HG03521 (cell line): ENCODE results near the gene PSME1.

Experiments used
- ATAC-seq: cut with Tn5 transposase; IDR thresholded peaks from one replicate; pipeline ENCODE4 v1.9.1; 2021; ENCODE audit warnings: mild to moderate bottlenecking, moderate library complexity; ENCODE audit not compliant: unreplicated experiment

Gene PSME1

DNA sequence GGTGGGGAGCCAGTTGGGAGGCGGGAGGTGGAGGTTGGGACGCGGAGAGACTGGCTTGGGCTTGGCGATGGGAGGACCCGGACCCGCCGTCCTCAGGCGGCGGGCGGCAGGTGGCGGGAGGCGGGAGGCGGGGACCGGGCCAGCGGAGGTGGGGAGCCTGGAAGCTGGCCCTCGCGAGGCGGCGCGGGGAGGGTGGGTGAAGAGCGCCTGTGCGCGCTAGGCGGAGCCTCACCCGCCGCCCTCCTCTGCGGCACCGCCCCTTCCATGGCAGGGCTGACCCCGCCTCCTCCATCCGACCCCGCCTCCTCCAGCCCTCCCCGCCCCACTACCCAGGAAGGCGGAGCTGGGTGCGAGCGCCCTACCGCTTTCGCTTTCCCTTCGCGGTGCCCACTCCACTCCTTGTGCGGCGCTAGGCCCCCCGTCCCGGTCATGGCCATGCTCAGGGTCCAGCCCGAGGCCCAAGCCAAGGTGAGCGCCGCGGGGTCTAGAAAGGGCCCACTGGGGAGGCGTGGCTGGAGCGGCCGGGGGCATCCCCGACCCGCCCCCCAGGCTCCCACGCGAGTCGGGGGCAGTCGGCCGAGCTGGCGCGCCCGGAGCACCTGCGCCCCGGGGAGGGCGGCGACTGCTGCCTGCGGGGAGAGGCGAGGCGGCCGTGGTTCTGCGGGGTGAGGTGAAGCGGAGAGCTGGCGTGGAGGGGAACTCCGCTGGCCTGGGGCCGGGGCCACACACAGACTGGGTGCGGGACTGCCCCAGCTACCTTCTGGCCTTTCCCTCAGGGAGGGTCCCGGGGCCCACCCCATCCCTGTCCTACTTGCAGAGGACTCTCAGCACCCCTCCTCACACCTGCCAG is at the start of gene PSME1:
TSS of gene PSME1 (plus strand) at position 361 of the 850 bp plus-strand sequence. CDS start at position 430, 69 bp downstream.
- ATAC-seq: peak; percentile 82

DNA sequence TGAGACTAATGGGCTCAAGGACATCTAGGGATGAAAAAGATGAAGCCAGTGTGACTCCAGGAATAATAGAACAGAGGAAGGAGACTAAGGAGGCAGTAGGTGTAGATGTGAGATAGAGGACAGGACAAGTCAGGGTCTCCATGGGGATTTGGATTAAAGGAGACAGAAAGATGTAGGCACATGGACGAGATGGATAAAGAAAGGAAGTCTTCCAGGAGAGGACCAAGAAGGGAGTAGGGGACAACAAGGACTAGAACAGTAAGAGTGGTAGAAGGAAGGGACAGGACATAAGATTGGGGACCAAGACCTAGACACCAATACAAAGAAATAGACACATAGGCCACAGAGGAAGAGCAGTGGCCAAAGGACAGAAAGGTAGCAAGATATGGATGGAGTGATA is 49.0 kb upstream of the PSME1 start:
- no peak for ATAC-seq

DNA sequence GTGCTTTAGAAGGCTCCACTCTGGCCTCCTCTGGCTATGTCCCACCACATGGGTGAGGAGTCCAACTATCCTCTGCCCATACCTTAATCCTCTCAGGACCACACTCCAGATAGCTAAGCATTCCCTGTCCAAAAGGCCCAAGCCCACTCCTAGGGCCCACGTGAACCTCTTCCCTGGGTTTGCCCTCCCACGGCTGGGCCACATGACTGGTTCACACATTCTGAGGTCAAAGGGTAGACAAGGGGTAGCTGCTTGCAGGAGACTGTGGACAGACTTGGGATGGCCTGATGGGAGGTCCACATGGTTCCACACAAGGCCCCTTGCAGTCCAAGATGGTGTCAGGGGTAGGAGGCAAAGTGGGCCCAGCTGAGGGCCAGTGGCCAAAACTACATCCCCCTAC is 47.9 kb upstream of the PSME1 start:
- ATAC-seq: no peak

DNA sequence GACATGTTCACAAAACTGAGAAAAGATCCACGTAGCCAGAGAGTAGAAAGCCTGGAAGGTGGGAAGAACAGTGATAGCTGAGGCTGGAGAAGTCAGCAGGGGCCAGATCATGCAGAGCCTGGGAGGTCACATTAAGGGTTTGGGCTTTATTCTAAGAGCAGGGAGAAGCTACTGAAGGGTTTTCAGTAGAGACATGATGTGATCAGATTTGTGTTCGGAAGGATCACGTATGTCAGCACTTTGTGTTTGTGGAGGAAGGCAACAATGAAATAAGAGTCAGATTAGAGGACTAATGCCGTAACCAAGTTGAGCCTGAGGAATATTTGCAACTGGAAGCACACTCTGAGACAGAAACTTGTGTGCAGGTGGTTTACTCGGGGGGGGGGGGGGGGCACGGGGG is 46.1 kb upstream of the PSME1 start:
- no peak for ATAC-seq

DNA sequence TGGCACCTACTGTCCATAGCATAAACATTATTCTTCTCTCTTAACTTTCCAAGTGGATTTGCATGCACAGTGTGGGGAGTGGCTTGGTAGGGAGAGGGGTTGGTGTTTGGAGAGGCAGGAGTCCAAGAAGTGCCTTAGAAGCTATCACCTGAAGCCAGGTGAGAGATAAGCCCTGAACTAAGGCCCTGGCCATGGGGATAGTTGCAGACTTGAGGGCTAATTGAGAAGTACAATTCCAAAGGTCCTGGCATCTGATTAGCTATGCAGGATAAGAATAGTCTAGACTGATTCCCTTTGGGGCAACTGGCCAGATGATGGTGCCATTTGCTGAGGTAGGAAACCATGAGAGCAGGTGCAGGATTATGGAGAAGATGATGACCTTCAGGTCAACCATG is 43.9 kb upstream of the PSME1 start:
- ATAC-seq: no peak

- no peak for ATAC-seq
These were observed 43.3 kb upstream of the PSME1 start for GRCh38 chr14:24092505-24093206.

- no peak for ATAC-seq
These were observed 42.6 kb upstream of the PSME1 start for GRCh38 chr14:24093207-24093900.

GRCh38 chr14:24093901-24094840 is 41.8 kb upstream of the PSME1 start, which contains the start of gene PCK2:
PCK2 (plus strand) TSS chr14:24094311; CDS start chr14:24094406, 95 bp downstream.
- ATAC-seq: peak; percentile 45

- ATAC-seq: no peak
These were observed 41.1 kb upstream of the PSME1 start for GRCh38 chr14:24094841-24095270.

- peak; percentile 50 for ATAC-seq
These were observed 40.5 kb upstream of the PSME1 start for GRCh38 chr14:24095271-24096068.

- no peak for ATAC-seq
These were observed 39.3 kb upstream of the PSME1 start for GRCh38 chr14:24096545-24097181.

DNA sequence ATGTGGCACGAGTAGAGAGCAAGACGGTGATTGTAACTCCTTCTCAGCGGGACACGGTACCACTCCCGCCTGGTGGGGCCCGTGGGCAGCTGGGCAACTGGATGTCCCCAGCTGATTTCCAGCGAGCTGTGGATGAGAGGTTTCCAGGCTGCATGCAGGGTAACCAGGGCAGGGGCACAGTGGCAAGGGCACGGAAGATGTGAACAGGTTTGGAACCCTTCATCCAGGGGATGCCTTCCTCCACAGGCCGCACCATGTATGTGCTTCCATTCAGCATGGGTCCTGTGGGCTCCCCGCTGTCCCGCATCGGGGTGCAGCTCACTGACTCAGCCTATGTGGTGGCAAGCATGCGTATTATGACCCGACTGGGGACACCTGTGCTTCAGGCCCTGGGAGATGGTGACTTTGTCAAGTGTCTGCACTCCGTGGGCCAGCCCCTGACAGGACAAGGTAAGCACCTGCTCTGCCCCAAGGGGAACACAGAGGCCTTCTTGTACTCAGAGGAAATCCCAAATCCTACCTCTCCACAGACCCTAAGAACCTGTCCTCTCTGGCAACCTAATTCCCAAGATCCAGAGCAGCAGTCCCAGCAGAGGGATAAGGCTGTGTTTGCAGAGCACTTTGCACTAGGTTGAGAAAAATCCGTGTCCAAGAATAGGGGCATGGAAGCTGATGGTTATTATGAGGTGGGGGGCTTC is 37.6 kb upstream of the PSME1 start:
- no peak for ATAC-seq

DNA sequence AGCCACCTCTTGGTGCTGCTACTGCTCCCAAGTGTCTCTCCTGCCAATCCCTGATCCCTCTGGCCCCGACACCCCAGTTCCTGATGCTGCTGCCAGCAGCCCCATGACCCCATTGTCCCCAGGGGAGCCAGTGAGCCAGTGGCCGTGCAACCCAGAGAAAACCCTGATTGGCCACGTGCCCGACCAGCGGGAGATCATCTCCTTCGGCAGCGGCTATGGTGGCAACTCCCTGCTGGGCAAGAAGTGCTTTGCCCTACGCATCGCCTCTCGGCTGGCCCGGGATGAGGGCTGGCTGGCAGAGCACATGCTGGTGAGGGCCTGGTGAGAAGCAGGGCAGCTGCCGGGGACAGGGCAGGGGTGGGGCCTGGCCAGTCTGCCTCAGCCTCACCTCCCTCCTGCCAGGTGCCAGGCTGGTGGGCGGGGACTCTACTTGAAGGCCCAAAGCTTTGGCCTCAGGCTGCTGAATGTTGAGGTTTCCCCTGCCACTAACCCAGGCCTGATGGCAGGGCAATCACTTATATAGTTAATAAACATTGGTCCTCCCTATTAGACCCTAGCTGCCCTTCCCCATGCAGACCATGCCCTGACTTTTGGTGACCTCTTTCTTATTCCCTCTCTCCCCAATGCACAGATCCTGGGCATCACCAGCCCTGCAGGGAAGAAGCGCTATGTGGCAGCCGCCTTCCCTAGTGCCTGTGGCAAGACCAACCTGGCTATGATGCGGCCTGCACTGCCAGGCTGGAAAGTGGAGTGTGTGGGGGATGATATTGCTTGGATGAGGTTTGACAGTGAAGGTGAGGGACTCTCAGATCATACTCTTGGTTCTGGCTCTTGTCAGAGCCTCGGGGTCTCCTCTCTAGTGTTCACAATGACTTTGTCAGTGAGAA is 36.8 kb upstream of the PSME1 start:
- no peak for ATAC-seq

DNA sequence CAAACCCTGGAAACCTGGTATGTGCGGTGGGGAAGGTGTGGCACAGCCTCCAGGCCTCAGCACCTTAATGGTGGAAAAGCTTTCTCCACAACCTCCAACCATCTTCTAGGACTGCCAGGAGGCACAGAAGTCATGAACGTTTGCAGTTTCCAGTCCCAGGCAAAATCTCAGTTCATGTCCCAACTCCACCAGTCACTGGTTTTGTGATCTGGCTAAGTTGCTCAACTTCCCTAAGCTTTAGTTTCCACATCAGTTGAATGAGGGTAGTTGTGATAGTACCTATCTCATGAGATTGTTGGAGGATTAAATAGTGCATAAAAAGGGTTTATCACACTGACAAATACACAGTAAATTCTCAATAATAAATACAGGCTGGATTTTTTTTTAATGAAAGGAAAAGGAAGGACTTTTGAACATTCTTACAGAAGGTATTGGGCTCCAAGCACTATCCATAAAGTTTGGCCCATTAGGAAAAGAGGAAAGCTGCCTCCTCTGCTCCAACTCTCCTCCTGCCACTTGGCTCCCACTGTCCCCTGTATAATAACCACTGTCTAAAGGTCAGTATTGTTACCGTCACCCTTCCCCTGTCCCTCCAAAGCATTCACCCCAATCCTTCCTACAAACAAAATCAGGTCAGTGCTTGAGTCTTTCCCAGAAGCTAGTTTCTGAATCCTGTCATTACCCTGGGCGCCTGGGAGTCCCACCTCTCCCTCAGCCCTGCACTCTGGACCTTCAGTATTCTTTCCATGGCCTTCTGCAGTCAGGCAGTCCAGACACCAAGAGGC is 35.6 kb upstream of the PSME1 start:
- ATAC-seq: no peak

GRCh38 chr14:24100982-24101494 is 35.0 kb upstream of the PSME1 start:
- ATAC-seq: no peak

- ATAC-seq: no peak
These were observed 33.5 kb upstream of the PSME1 start for GRCh38 chr14:24102357-24103048.
